GM12872 (cell line): ENCODE results near the gene KCTD15.
A peak's percentile ranks its signal among the peaks of the same experiment; 100 is the strongest.

Experiments
- CTCF ChIP-seq: IDR thresholded peaks from 3 replicates; pipeline ENCODE4 v1.5.1; 2011; ENCODE audit warnings: low read depth, mild to moderate bottlenecking, low read length, moderate library complexity; ENCODE audit not compliant: insufficient read depth

Gene KCTD15

GRCh38 chr19:33763633-33764371, 32.9 kb upstream of the KCTD15 start:
- no peak for TF ChIP-seq CTCF

DNA sequence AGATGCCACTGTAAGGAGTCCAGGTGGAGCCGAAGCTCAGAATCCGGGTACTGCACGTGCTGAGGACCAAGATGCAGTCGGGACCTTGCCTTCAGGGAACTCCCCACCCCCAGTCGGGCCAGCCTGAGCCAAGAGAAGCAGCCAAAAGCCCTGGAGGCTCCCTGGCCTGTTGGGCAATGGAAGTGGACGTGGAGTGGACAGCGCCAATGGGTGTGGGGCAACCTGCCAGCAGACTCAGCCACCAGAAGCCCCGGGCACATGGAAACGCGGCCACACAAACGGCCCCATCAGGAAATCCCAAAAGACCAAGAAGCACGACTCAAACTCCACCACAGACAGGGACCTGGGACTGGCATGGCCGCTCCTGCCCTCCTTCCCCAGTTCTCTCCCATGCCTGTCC, 30.0 kb upstream of the KCTD15 start:
- no peak for TF ChIP-seq CTCF

DNA sequence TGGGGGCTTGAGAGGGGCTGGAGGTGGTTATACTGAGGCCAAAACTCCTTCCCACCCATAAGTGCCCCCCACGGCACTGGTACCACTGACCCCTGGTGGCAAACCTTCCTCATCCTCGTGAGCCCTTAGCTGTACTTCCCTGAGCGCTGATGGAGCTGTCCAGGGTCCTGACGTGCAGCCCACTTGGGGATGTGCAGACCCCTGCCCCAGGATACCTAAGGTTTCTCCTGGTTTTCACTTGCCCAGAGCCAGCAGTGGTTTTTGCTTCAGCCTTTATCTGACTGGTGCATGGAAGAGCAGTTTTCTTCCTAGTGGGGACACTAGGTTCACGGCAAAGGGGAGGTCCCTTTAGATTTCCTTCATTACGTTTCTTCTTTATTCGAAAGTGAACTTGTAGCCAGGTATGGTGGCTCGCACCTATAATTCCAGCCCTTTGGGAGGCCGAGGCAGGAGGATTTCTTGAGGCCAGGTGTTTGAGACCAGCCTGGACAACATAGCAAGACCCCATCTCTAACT, 28.7 kb upstream of the KCTD15 start:
- TF ChIP-seq CTCF: no peak

- no peak for TF ChIP-seq CTCF
Measured at GRCh38 chr19:33769208-33769607, 27.5 kb upstream of the KCTD15 start.

- TF ChIP-seq CTCF: no peak
Measured at GRCh38 chr19:33770107-33770506, 26.6 kb upstream of the KCTD15 start.

DNA sequence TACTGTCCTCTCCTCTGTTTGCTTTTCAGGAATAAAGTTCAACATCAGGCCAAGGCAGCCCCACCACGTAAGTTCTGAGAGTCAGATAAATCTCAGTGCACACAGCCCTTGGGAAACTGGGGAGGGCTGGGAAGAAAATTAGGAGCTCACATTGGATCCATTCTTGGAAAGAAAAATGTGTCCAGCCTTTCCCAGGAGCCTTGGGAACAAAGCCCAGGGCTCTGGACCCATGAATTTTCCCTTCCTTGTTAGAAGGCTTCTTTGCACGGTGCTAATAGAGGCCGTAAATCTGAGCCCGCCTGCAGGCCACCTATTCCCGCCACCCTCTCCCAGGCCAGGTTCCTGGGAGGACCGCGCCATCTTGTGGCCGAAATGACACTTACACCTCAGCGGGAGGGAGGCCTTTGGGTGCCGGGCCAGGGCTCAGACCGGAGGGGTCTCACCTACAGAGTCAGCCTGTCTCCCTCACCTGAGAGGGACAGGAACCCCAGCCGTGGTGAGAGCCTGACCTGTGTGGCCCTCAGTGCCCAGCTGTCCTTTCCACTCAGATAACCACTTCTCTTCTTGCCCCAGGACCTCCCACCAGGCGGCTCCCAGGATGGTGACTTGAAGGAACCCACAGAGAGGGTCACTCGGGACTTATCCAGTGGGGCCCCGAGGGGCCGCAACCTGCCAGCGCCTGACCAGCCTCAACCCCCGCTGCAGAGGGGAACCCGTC, 25.1 kb upstream of the KCTD15 start:
- peak; percentile 79 for TF ChIP-seq CTCF

DNA sequence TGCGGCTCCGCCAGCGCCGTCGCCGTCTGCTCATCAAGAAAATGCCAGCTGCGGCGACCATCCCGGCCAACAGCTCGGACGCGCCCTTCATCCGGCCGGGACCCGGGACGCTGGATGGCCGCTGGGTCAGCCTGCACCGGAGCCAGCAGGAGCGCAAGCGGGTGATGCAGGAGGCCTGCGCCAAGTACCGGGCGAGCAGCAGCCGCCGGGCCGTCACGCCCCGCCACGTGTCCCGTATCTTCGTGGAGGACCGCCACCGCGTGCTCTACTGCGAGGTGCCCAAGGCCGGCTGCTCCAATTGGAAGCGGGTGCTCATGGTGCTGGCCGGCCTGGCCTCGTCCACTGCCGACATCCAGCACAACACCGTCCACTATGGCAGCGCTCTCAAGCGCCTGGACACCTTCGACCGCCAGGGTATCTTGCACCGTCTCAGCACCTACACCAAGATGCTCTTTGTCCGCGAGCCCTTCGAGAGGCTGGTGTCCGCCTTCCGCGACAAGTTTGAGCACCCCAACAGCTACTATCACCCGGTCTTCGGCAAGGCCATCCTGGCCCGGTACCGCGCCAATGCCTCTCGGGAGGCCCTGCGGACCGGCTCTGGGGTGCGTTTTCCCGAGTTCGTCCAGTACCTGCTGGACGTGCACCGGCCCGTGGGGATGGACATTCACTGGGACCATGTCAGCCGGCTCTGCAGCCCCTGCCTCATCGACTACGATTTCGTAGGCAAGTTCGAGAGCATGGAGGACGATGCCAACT, 24.4 kb upstream of the KCTD15 start:
- no peak for TF ChIP-seq CTCF
